ENCODE measurements around the gene ZSCAN2.

The ZSCAN2 gene

DNA sequence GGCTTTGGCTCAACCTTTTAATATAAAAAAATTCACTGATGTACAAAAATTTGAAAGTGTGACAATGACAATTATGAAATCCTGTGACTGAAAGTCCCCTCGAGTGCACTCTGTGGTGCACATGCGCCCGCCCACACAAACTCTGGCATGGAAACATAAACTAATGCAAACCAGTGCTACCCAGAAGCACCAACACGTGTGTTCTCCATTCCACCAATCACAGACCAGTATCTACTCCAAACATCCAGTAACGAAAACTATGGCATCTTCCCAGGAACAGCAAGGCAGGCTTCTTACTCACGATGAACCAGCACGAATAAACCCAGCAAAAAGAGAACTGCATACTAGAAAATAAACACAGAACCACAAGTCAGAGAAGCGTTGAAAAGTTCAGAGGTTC, 68.9 kb downstream of the ZSCAN2 start:
- TF ChIP-seq, protein P1, sequence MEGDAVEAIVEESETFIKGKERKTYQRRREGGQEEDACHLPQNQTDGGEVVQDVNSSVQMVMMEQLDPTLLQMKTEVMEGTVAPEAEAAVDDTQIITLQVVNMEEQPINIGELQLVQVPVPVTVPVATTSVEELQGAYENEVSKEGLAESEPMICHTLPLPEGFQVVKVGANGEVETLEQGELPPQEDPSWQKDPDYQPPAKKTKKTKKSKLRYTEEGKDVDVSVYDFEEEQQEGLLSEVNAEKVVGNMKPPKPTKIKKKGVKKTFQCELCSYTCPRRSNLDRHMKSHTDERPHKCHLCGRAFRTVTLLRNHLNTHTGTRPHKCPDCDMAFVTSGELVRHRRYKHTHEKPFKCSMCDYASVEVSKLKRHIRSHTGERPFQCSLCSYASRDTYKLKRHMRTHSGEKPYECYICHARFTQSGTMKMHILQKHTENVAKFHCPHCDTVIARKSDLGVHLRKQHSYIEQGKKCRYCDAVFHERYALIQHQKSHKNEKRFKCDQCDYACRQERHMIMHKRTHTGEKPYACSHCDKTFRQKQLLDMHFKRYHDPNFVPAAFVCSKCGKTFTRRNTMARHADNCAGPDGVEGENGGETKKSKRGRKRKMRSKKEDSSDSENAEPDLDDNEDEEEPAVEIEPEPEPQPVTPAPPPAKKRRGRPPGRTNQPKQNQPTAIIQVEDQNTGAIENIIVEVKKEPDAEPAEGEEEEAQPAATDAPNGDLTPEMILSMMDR (IDR thresholded peaks at IDR 0.05): no peak
- Histone ChIP-seq H3K9me3 (no peaks in the 10 kb centered on the region), H3K36me3 (peaks cover 81% of the 10 kb centered on the region), H3K4me1 (ENCODE audit: control insufficient read depth in 1 of 2, insufficient read depth in 1 of 2, low read depth in 1 of 2, low read length in 1 of 2) (no peaks in the 10 kb centered on the region), H3K27me3 (no peaks in the 10 kb centered on the region), H3K27ac (no peak overlapping the region), H3K4me3 (ENCODE audit: low read depth in 1 of 2, low read length in 1 of 2) (no peak overlapping the region)

DNA sequence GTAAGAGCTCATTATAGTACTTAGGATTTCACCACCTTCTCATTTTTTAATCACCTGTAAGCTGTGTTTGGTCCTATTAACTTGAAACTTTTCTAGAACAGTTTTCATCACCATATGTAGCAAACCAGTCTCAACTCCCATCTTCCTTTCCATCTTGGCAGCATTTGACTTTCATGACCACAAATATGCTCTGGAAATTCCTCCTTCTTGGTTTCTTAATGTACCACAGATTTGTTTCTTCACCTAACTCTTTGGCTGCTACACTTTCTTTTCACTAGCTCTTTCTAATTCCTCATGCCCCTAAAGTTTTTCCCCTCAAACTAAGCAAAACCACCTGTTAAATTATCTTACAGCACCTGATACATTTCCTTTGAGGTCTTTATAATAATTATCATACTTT, 70.4 kb downstream of the ZSCAN2 start:
- peaks cover 75% of the 10 kb centered on the region for H3K36me3 ChIP-seq
- no peaks in the 10 kb centered on the region for H3K27me3 ChIP-seq
- H3K4me1 ChIP-seq (ENCODE audit: control insufficient read depth in 1 of 2, insufficient read depth in 1 of 2, low read depth in 1 of 2, low read length in 1 of 2): no peaks in the 10 kb centered on the region
- H3K4me3 ChIP-seq (ENCODE audit: low read depth in 1 of 2, low read length in 1 of 2): no peak overlapping the region
- TF ChIP-seq, protein P1 (IDR thresholded peaks at IDR 0.05): no peak
- no peaks in the 10 kb centered on the region for H3K9me3 ChIP-seq
- no peak overlapping the region for H3K27ac ChIP-seq

Data from neutrophil (primary cell).